Measurements from ENCODE around the gene KLK4.

Gene KLK4

GRCh38 chr19:50880241-50880640 is 31.0 kb downstream of the KLK4 start:
- DNase-seq (ENCODE audit: low spot score), result no peak

- no peak for DNase-seq (ENCODE audit: low spot score)
Measured at GRCh38 chr19:50878851-50879250, 32.3 kb downstream of the KLK4 start.

GRCh38 chr19:50877338-50877737 is 33.9 kb downstream of the KLK4 start:
- DNase-seq (ENCODE audit: low spot score), result no peak

- DNase-seq (ENCODE audit: low spot score), result no peak
Measured at GRCh38 chr19:50876456-50876855, 34.7 kb downstream of the KLK4 start.

- no peak for DNase-seq (ENCODE audit: low spot score)
Measured at GRCh38 chr19:50875795-50876422, 35.3 kb downstream of the KLK4 start.

GRCh38 chr19:50874211-50874610 is 37.0 kb downstream of the KLK4 start:
- no peak for DNase-seq (ENCODE audit: low spot score)

GRCh38 chr19:50873056-50873455 is 38.1 kb downstream of the KLK4 start, which contains the start of gene KLK2:
TSS of gene KLK2 (plus strand) at chr19:50873439. CDS start at chr19:50873474, 35 bp downstream.
- DNase-seq (ENCODE audit: low spot score), result no peak

GRCh38 chr19:50870417-50871089 is 40.6 kb downstream of the KLK4 start:
- DNase-seq (ENCODE audit: low spot score), result no peak

- DNase-seq (ENCODE audit: low spot score), result no peak
Measured at GRCh38 chr19:50869479-50869878, 41.7 kb downstream of the KLK4 start.

GRCh38 chr19:50861496-50862286 is 49.5 kb downstream of the KLK4 start:
- peak; percentile 77 for DNase-seq (ENCODE audit: low spot score)

- DNase-seq (ENCODE audit: low spot score), result no peak
Measured at GRCh38 chr19:50861010-50861409, 50.2 kb downstream of the KLK4 start.

GRCh38 chr19:50859849-50860248 is 51.3 kb downstream of the KLK4 start:
- DNase-seq (ENCODE audit: low spot score), result no peak

- peak; percentile 32 for DNase-seq (ENCODE audit: low spot score)
Measured at GRCh38 chr19:50858886-50859285, 52.3 kb downstream of the KLK4 start.

GRCh38 chr19:50857366-50857765 is 53.8 kb downstream of the KLK4 start:
- DNase-seq (ENCODE audit: low spot score), result no peak
